NCI-H128 (cell line): Measurements from ENCODE around the gene NIF3L1.
"Not testable (repeated sequence)": the region's sequence is repeated elsewhere in the genome, so short reads cannot be mapped to it uniquely, and the experiment has no call there.

Experiments
- DNase-seq: peaks from one replicate; lab custom pipeline; 2025; ENCODE audit not compliant: unreplicated experiment; lab: John Stamatoyannopoulos, UW

The NIF3L1 gene

DNA sequence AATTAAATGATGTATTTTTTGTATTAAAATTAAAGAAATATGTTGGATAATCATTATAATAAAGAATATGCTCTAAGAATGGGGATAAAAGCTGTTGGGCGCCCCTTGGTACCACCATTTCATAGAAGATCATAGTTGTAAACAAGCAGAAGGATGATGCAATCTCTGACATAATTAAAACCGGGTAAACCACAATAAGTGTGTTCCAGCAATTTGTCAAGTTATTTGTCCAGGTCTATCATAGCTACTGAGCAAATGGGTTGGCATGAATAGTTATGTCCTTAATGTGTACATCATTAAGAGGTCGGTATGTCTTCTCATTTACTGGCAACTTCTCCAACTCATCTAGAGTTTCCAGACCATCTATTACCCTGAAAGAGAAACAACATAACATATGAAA is 18.0 kb upstream of the NIF3L1 start:
- no peak for DNase-seq

- DNase-seq: no peak
These were observed 15.6 kb upstream of the NIF3L1 start for GRCh38 chr2:200873560-200873959.

- DNase-seq: no peak
These were observed 11.7 kb upstream of the NIF3L1 start for GRCh38 chr2:200877443-200877842.

DNA sequence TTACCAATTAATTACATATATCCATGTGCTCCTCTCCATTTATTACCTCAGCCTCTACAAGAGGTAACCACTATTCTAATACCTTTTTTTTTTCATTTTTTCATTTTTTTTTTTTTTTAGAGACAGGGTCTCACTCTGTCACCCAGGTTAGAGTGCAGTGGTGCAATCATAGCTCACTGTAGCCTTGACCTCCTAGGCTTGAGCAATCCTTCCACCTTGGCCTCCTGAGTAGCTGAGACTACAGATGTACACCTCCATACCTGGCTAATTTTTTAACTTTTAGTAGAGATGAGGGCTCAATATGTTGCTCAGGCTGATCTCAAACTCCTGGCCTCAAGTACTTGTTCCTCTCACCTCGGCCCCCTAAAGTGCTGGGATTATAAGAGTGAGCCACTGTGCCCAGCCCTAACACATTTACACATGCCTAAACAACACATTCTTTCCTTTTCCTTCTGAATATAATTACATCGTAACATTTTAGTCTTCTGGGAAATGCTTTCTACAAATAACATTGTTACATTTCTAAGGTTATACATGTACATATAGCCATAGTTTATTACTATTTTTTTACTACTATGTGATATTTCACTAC is 10.8 kb upstream of the NIF3L1 start:
- DNase-seq: no peak

DNA sequence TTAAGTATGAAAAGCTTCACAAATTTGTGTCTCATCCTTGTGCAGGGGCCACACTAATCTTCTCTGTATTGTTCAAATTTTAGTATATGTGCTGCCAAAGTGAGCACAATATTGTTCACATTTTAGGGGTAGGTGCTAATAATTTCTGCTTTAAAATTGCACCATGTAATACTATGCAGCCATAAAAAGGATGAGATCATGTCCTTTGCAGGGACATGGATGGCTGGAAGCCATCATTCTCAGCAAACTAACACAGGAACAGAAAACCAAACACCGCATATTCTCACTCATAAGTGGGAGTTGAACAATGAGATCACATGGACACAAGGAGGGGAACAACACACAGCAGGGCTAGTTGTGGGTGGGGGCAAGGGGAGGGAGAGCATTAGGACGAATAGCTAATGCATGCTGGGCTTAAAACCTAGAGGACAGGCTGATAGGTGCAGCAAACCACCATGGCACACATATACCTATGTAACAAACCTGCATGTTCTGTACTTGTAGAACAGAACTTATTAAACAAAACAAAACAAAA is 7.4 kb upstream of the NIF3L1 start:
- DNase-seq: not testable (repeated sequence)

DNA sequence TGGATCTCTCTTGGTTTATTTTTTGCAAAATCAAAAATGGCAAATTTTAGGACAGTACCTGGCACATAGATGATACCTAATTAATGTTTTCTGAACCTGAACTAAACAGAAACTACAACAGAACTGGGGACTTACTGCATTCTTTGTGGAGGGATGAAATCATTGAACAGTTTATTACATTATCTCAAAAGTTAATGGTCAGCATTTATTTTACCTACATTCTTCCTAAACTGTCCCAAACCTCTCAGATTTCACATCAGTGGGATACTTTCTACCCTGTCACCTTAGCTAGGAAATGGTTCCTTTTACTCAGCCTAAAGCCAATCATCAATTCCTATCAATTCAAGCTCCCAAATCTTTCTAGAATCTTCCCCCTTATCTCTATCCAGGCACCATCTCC is 10.3 kb downstream of the NIF3L1 start:
- DNase-seq: no peak

- DNase-seq: peak; percentile 37
These were observed 12.4 kb downstream of the NIF3L1 start for GRCh38 chr2:200901459-200902072.

DNA sequence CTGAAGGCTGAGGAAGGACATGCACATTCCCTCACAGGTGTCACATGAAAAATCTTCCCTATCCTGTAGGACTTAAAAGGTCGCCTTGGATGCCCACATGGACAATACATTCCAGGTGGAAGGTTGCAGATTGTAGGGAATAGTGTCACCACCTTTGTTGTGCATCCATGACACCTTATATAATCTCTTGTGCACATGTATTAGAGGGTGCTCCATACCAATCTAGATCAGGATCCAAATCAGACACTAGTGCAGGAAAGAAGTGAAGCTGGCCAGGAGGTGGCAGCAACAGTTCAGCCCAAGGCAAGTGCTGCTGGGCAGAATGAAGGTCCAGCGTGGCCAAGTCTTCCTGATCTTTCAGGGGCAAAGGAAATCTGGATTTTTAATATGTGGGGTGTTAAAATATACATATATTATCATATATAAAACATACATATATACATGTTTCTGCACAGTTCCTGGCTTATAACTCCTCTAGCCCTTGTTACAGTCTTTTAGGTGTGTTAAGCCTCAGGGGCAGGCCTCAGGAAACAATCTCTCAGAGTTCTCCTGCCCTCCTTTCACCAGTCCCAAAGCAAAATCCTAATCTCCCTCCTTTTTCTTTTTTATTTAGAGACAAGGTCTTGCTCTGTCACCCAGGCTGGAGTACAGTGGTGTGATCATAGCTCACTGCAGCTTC is 16.6 kb downstream of the NIF3L1 start:
- peak; percentile 2 for DNase-seq

- DNase-seq: no peak
These were observed 20.8 kb downstream of the NIF3L1 start for GRCh38 chr2:200909958-200910357.

- DNase-seq: no peak
These were observed 24.5 kb downstream of the NIF3L1 start for GRCh38 chr2:200913654-200914053.

DNA sequence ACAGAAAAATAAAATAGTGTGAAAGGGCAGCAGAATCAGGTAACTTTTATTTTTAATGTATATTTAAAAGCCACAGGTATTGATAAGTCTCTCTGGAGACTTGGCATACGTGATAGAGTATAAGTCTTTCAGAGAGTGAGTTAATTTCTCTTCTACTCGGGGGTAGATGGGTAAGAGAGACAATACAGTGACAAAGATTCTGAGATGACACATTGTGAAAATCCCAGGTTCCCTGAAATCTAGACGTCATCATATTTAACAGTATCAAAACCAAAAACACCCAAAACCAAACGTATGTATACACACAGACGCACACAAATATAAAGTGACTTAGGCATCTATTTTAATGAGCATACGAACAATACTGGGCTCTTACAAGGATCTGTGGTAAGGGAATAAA is 33.3 kb downstream of the NIF3L1 start:
- DNase-seq: no peak

DNA sequence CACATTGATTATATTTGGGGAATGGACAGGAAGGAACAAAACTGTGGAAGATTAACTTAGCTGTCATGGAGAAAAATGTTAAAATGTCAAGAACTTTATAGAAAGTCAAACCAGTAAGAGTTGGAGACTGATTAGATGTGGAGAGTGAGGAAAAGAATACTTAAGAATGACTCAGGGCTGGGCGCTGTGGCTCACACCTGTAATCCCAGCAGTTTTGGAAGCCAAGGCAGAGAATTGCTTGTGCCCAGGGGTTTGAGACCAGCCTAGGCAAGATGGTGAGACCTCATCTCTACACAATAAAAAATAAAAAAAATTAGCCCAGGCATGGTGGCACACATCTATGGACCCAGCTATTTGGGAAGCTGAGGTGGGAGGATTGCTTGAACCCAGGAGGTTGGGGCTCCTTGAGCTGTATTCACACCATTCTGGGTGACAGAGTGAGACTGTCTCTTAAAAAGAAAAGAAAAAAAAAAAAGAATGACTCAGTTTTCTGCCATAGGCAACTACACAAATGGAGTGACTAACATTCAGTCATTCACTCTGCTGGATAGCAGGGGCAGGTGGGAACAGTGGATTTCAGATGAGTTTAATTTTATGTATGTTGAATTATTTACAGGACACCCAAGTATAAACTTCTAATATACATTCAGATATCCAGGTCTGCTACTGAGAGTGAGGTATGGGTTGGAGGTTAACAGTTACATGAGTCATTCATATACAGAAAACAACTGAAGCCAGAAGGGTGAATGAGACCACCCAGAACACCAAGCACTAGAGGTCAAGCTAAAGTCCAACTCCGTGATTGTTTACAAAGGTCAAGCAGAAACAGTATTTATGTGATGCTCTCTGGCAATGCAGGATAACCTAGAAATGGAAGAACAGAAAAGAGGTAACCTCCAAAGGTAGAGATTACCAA is 40.4 kb downstream of the NIF3L1 start:
- DNase-seq: no peak

DNA sequence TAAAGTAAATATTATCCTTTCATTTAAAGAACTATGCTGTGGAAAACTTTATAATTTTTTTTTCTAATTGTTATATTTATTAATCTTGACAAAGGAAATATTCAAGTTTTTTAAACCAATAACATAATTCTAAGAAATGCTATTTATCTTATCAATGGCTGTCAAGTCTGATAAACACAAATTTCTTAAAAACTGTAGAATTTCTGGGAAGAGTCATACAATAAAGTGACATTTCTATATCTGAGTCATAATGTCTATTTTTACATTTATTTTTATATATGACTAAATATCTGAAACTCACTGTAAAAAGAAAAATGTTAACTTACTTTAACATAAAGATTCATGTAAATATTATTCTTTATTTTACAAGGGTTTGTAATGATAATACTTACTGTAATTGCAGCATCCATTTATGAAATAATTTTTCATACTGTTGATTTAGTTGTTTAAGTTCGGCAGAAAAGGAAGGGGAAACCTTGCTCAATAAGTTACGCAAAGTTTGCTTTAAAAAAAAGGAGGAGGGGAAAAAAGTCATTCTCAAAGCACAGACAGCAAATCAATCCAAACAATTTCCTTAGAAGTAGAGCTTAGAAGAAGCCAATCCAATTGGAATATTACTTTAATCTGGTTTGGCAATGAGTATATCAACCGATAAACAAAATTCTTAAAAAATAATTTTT is 41.9 kb downstream of the NIF3L1 start:
- DNase-seq: no peak

- no peak for DNase-seq
These were observed 50.7 kb downstream of the NIF3L1 start for GRCh38 chr2:200939832-200940231.

- no peak for DNase-seq
These were observed 54.4 kb downstream of the NIF3L1 start for GRCh38 chr2:200943527-200944105.

DNA sequence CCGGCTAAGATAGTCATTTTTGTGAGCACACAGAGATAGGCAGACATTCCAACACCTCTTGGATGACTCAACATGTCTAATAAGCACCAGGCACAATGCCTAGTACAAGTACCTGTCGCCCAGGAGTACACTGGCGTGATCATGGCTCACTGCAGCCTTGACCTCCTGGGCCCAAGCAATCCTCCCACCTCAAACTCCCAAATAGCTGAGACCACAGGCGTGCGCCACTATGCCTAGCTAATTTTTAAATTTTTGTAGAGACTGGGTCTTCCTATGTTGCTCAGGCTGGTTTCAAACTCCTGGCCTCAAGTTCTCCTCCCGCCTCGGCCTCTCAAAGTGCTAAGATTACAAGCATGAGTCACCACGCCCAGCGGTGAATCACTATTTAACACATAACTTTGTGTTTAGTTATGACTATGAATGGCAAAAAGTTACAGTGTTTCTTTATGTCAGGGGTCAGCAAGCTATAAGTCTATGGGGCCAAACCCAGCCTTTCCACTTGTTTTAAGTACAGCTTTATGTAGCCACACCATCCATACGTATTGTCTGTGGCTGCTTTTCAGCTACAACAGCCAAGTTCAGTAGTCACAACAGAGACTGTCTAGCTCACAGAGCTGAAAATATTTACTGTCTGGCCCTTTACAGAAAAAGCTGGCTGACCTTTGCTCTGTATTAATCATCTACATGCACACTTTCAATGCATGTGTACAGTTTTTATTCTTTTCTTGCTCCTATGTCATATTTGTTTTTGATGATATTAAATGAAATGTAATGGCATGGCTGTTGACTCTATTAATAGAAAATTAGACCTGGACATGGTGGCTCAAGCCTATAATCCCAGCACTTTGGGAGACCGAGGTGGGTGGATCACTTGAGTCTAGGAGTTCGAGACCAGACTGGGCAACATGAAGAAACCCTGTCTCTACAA is 55.6 kb downstream of the NIF3L1 start:
- no peak for DNase-seq

- DNase-seq: no peak
These were observed 56.2 kb downstream of the NIF3L1 start for GRCh38 chr2:200945395-200945729.

GRCh38 chr2:200950378-200950777 is 61.2 kb downstream of the NIF3L1 start:
- no peak for DNase-seq
